ENCODE measurements around the gene ANKRD13D.
A peak's percentile ranks its signal among the peaks of the same experiment; 100 is the strongest.

ANKRD13D gene

GRCh38 chr11:67262731-67263675, 26.1 kb upstream of the ANKRD13D start:
- peak; percentile 53 for DNase-seq

- DNase-seq = no peak
These were observed 24.8 kb upstream of the ANKRD13D start for GRCh38 chr11:67264260-67264659.

- DNase-seq = no peak
These were observed 24.0 kb upstream of the ANKRD13D start for GRCh38 chr11:67264877-67265632.

GRCh38 chr11:67265633-67266448, 23.3 kb upstream of the ANKRD13D start:
- peak; percentile 67 for DNase-seq

- no peak for DNase-seq
These were observed 22.5 kb upstream of the ANKRD13D start, which contains the start of gene GRK2 for GRCh38 chr11:67266449-67267187. Gene GRK2, plus strand, starts transcription at chr11:67266473. Its CDS starts 227 bp downstream, at chr11:67266700.

GRCh38 chr11:67267188-67268080, 21.7 kb upstream of the ANKRD13D start:
- no peak for DNase-seq

- no peak for DNase-seq
These were observed 20.8 kb upstream of the ANKRD13D start for GRCh38 chr11:67268081-67268961.

- DNase-seq = no peak
These were observed 20.2 kb upstream of the ANKRD13D start for GRCh38 chr11:67268962-67269268.

- no peak for DNase-seq
These were observed 19.5 kb upstream of the ANKRD13D start for GRCh38 chr11:67269401-67270255.

- no peak for DNase-seq
These were observed 18.6 kb upstream of the ANKRD13D start for GRCh38 chr11:67270256-67271204.

GRCh38 chr11:67271205-67271540, 17.9 kb upstream of the ANKRD13D start:
- DNase-seq = no peak

- DNase-seq = no peak
These were observed 17.4 kb upstream of the ANKRD13D start for GRCh38 chr11:67271541-67272284.

- no peak for DNase-seq
These were observed 16.5 kb upstream of the ANKRD13D start for GRCh38 chr11:67272327-67273259.

GRCh38 chr11:67273260-67273990, 15.7 kb upstream of the ANKRD13D start:
- no peak for DNase-seq

Data from activated CD4-positive, alpha-beta T cell treated with anti-CD3 and anti-CD28 coated beads for 1 hour (primary cell).